Activated CD4-positive, alpha-beta T cell treated with anti-CD3 and anti-CD28 coated beads, Interleukin-2, amount 50 U/mL, for 16 hours (primary cell): ENCODE measurements around the gene CYS1.

Experiments used
- DNase-seq: peaks from one replicate; pipeline ENCODE4 v3.0.0-alpha.2; 2020

The CYS1 gene

DNA sequence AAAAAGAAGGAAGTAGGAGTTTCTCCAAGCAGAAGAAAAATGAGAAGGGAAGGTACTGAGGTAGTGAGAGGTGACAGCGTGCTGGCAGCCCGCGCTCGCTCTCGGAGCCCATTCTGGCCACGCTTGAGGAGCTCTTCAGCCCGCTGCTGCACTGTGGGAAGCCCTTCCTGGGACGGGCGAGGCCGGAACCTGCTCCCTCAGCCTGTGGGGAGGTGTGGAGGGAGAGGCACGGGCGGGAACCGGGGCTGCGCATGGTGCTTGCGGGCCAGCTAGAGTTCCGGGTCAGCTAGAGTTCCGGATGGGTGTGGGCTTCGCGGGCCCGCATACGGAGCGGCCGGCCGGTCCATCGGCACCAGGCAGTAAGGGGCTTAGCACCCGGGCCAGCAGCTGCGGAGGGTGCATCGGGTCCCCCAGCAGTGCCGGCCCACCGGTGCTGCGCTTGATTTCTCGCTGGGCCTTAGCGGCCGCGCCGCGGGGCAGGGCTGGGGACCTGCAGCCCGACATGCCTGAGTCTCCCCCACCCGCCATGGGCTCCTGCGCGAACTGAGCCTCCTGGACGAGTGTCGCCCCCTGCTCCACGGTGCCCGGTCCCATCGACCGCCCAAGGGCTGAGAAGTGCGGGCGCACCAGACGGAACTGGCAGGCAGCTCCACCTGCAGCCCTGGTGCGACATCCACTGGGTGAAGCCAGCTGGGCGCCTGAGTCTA, 11.1 kb upstream of the CYS1 start:
- no peak for DNase-seq

DNA sequence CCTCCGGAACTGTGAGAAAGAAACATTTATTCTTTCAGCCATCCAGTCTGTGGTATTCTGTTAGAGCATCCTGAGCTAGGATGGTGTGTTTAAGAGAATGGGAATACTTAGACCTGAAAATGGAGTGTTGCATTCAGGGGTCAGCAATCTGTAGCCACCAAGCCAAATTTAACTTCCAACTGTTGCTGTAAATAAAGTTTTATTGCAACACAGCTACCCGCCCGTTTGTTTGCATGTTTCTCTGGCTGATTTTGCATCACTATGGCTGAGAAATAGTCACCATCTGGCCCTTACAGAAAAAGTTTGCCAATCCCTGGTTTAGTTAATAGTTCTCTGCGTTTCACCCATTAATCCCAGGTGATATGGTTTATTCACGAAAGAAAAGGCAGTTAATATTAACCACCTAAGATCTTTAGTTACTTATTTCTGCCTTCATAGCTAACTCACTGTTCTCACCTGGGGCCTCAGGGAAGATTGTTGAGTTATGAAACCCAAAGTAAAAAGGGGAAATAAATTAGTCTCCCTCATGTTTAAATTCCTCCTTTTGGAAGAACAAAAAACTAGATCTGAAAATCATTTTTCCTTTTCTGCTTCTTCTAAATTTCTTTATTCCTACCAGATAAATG, 9.5 kb upstream of the CYS1 start:
- no peak for DNase-seq

DNA sequence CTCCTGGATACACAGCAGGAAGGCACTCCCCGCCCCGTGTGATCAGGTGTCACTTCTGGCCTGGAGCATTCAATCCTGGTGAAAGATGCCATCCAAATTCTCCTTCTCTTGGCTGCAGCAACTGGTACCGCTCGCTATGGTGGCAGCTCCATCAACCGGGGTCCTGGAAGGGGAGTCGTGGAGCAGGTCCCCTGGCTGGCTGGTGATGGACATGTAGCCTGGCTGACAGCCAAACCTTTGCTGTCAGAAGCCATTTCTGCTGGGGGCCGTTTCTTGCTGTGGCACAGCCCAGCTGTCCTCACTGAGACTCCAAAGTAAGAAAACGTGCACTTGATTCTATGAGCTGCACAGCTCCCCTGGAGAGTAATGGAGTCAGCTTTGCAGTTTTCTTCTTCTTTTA, 7.1 kb upstream of the CYS1 start:
- DNase-seq, result no peak

DNA sequence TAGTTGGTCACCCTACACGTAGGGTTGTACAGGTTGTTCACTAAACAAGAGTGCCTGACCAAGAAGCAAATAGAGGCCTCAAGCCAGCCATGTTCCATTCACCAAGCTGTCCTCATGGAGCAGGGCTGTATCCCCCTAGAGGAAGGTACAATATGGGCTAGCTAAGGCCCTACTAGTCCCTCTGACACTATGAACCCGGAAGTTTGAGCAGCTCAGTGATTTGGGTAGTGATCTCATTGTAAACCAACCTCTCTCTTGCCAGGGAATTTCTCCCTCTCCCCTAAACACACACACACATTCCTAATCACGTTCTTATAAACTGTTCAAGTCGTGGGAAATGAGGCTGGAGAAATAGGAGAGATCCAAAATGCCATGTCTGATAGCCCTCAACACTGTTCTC, 6.7 kb upstream of the CYS1 start:
- no peak for DNase-seq

DNA sequence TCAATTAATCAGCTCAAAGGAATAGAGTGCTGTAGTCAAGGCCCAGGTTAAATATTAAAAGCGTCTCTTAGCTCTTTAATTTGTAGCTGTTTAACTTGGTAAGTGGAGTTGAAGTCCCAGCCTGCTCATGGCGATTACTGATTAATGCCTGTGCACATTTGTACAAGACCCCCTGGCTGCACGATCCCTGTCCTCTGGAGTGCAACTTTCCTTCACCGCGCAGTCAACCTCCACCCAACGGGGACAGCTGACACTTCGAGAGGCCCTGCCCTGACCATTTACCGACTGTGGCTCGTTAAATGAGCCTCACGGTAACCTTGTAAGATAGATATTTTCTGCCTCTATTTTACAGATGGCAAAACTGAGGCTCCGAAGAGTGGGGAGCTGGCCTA, 5.5 kb upstream of the CYS1 start:
- DNase-seq, result no peak

DNA sequence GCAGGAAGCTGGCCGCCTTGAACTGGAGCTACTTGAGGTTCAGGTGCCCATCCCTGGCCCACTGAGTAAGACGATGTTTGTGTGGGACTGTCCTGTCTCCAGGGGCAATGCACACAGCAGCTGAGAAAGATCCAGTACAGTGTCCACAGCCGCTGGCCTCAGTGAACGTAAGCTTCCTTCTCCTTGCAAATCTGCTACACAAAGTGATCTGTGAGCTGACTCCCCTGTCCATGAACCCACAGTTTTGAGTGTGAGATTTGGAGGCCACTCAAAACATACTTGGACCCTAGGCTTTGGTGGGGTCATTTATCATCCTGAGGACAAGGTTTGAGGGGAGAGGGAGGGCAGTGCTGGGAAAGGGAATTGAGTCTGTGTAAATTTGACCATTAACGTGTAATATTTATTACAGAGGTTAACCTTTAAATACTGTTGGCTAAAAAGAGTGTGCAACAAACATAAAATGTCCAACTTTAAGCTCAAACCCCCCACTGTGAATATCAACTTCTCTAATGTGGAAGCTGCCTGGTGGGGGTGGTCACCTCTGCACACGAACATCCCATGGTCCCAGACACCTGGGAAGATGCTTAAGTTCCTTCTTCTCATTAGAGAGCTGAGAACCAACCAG, 4.9 kb upstream of the CYS1 start:
- DNase-seq, result no peak

DNA sequence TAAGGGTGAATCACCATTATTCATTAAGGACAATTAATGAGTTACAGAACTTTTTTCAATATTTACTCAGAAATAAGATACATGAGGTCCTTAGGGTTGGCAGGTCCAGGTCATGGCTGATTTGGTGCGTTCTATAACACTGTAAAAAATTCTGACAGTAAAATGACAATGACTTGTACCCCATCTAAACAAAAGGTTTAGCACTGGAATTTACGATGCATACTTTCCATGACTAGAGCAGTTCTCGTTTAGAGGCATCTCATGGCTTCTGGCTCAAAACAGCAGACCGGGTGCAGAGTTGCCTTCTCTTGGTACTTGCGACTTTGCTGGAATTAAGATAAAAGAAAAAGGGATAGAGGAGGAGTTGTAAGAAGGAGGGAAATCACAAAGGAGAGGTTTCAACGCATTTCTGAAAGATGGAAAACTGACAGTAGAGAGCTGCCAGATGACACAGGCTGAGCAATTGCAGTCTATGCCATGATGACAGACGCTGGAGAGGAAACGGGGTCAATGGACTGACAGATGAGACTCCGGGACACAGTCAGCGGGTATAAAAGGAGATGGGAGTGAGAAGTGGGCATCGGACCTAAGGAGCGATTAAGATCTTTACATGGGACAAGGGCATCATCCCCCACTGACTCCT, 4.1 kb upstream of the CYS1 start:
- DNase-seq, result no peak

DNA sequence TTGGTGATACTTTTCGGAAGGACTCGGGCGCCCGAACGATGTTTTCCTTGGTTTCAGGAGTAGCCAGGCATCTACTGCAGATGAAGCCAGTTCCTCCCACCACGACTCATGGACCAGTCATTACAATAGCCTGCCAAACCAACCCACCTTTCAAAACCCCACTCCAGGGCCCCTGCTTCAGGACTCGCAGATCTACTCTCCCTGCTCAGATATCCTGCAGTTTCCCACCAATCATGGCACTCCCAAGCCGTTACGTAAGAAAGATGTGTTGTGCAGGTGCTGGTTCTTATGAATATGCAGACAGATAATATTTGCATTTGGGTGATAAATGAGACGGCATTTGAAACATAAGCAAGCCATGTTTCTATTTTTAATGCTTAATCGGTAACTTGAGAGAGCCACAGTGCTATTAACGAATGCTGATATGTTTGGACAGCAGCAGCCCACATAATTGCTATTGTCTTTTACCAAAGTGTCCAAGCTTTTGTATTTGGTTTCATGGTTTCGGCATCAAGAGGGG, 3.5 kb upstream of the CYS1 start:
- no peak for DNase-seq

DNA sequence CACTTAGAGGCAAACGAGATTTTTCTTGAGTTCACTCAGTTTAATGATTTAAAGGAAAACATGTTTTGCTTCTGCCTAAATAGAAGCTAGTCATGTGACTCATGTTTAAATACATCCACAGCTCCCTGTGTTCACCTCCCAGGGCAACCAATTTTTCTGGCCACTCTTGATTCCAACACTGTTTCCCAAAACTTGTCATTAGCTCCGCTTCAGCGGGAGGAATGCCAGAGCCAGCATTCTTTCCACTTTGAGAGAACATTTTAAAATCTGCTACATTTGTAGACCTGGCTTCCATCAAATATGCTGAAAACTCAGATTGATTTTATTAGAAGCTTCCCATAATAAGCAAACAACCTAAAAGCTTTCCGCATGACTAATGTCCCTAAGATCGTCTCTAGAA, 2.8 kb upstream of the CYS1 start:
- no peak for DNase-seq

DNA sequence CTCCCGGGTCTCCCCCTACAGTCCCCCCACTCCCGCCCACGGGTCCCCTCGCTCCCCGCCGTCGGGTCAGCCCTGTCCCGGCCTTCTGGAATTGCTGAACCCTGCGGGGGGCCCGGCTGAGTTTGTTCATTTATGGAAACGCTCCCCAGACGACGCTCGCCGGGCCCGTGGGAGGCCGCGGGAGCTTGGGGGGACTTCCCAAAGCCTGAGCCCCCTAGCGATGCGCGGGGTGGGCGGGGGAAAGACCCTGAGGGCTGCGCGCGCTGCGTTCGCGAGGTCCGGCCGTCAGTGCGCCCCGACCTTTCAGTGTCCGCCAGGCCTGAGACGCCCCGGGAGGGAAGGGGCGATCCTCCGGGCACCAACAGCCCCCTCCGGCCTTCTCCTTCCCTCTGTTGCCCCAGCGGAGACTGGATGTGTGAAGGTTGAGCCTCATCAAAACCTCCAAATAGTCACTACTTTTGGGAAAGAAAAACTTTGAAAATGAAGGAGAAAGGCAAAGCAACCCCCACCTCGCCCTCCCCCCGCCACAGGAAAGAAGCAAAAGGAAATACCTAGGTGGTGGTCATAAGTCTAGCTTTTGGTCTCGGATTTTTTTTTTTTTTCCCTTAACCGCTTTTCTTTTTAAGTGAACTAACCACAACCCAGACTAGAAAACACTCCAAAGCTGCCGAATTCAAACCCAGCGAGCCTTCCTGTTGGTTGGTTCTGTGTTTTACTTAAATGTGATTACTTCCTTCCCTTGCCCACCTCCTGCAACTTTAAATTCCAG, 509 bp upstream of the CYS1 start:
- peak; percentile 16 for DNase-seq

DNA sequence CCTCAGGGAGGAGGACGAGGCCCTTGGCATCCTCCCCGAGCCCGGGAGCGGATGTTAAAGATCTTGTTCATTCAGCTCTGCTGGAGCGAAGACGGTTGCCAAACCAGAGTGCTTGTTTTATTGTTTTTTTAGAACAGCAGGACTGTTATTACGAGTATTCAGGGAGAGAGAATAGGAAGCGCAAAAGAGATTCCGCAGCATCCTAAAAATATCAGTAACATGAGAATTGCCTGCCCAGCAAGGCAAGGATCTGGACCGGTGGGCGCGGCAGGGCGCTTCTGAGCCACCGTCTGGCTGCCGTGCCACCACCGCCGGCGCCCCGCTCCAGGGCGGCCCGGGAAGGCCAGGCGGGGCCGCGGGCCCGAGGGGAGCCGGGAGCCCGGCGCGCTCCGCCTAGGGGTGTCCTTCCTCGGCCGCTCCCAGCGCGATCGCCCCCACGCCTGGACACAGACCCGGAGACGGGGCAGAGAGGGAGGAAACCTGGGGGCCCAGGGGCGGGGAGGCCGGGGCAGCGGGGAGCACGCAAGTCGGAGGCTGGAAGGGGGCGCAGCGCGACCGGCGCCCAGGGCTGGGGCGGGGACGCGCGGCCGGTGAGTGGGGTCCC, 843 bp downstream of the CYS1 start:
- no peak for DNase-seq

DNA sequence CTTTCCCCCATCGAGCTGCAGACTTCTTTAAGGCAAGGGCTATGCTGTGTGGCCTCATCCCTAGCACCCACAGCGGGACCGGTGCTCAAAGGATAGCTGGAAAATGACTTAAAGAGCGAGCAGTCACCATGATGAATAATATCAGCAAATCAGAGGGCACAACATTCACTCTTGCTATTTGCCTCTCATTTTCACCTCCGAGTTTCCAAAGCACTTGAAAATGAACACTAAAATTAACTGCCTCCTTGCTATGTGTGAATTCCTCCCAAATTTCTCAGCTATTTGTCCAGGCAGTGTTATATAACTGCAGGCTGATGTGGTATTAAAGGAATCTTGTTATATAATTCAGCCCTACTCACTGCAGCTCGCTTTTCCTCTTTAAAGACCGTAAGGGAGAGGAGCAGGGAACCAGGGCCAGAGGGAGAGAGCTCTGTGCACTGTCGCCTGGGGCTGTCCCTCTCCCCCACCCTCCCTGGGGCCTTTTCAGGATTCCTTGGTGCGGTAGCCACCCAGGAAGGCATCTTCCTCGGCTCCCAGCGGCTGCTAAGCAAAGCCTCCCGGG, 1.4 kb downstream of the CYS1 start:
- no peak for DNase-seq

DNA sequence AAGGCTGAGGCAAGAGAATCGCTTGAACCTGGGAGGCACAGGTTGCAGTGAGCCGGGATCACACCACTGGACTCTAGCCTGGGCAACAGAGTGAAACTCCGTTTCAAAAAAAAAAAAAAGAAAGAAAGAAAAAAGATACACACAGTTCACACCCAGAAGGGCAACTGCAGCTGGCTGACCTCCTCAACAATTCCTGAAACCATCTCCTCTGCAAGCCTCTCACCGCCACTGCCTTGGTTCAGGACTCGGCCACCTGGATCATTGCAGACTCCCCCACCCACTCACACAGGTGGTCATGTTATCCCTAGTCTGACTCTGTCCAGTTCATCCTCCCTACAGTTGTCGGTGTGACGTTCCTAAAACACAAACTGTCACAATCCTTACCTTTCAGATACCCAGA, 2.2 kb downstream of the CYS1 start:
- no peak for DNase-seq

DNA sequence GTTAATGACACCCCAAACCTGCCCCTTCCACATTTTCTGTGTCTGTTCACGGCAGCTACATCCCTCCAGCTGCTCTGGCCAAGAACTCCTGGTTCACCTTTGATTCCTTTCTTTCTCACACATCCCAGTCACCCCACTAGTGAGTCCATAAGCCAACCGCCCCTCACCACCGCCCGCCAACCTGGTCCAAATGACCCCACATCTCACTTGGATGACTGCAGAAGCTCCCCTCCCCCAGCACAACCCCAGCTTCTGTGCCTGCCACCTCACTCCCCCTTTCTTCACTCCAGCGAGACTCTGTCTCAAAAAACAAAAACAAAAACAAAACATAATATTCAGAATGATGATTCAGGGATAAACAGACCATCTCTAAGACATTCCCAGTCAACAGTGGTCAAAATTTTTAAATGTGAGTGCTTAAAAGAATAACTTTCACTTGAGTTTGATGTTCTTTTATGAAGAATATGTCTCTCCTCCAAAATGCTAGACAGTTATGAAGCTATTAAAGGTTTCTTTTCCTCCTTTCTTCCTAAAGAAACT, 3.2 kb downstream of the CYS1 start:
- DNase-seq, result no peak

DNA sequence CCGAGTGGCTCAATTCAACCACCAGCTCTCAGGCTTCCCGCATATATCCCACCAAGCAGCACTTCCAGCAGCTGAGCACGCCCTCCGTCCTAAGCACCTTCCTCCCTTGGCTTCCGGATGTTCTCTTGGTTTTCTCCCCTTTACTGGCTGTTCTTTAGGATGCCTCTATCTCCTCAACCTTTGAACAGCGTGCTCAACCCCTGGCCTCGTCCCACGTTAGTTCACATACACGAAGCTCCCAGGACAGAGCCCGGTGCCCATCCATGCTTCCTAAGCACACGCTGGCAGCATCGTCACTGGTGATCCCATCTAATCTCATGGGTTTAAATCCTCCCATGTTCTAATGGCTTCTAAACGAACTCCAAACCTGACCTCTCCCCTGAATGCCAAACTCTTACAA, 3.7 kb downstream of the CYS1 start:
- DNase-seq, result no peak

DNA sequence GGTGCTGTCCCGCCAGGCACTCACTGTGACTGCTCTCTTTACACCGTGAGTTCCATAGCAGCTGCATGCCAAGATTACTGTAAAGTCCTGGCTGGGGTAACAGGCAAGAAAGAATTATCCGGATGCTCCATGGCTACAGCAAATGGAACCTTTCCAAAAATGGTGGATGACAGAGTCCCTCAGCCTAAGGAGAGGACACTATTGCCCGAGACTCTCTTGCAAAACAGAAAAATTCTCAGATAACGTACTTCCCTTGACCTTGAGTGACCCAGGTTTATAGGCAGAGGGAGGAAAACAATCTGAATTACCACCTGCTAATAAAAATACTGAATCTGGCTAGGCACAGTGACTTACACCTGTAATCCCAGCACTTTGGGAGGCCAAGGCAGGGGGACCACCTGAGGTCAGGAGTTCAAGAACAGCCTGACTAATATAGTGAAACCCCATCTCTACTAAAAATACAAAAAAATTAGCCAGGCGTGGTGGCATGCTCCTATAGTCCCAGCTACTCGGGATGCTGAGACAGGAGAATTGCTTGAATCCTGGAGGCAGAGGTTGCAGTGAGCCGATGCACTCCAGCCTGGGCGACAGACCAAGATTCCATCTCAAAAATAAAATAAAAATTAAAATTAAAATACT, 4.5 kb downstream of the CYS1 start:
- no peak for DNase-seq

DNA sequence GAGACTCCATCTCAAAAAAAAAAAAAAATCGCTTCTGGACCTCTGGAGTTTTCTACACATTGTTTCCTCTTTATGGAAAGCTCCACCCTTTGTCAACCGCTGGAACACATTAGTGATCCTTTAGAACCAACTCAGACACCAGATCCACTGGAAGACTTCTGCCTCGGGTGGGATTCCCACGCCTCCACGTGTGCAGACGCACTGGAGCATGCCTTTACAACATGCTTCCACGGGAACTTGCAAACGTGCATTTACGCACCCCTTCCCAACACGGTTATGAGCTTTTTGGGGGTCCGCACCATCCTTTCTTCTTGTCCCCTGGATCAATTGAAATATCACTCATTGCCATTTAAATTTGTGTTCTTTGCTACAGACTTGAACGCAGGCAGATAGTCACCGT, 5.1 kb downstream of the CYS1 start:
- no peak for DNase-seq

DNA sequence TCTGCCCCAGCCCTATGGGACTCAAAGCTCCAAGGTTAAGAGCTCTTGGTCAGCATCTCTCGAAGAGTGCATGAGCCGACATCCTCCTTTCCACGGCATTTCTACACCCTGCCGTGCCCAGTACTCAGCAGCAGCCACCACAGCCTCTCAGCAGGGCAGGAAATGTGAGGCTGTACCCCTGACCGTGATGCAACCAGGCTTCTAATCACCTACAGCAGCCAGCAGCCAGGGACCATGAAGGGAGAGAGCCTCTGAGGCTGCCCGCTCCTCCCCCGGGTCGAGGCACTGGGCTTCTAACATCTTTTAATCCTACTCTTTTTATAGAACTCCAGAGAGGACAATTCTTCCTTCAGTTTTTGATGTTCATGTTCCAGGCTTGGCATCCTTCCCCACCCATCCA, 6.5 kb downstream of the CYS1 start:
- no peak for DNase-seq

DNA sequence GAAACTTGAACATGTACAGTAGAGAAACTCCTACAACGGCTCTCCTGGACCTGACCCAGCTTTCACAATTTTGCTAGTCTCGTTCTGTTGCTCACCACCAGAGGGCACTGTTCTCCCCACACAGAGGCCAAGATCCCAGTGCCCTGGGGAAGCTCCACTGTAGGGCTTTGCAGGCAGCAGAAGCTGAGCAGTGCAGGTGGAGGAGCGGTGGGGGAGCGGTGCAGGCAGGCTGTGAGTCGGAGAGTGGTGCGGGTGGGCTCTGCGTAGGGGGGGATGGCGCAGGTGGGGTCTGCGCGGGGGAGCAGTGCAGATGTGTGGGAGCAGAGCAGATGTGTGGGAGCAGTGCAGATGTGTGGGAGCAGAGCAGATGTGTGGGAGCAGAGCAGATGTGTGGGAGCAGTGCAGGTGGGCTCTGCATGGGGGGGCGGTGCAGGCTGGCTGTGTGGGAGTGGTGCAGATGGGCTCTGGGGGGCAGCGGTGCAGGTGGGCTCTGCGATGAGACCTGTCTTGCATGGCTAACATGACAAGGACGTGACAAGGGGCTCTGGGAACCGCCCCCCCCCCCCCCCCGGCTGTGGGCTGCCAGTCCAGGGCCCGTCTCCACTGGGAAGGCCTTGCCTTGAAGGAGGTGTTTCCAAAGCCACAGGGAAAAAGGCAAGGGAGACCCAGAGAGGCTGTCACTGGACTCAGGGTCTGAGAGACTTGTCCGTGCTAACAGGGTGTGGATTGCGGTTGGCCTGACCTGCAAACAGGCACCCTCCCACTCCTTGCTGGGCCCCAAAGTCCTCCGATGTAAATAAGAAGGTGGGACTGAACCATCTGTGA, 7.3 kb downstream of the CYS1 start:
- peak; percentile 82 for DNase-seq

DNA sequence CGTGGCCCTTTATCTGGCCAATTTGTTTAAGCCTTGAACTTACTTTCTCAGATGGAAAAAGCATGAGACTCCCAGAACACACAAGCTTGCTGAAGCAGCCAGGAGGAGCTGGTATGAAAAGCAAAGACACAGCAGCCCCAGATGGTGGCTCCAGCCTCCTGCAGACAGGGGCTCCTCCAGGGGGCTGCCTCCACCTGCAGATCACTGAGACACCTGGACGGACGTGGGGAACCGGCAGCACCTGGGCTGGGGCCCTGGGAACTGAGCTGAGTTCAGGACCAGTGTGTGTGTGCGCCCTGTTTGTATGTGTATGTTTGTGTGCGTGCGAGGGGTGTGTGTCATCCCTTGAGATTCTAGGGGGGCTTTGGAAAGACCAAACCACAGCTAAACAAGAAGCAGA, 8.6 kb downstream of the CYS1 start:
- no peak for DNase-seq

DNA sequence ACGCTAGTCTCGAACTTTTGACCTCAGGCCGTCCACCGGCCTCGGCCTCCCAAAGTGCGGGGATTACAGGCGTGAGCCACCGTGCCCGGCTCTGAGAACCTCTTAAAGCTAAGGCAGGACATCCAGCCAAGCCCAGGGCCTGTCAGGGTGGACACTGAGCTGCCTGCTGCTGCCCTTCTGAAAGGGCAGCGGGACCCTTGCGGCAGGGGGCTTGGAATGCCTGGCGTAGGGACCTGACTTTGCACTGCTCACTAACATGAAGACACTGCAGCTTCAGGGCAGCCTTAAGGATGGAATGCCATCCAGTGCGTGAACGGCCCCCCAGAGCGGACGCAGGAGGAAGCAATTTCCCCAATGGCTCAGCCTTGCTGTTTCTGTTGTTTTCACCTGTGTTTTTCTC, 9.0 kb downstream of the CYS1 start:
- no peak for DNase-seq
